Endothelial cell of umbilical vein (primary cell): ENCODE results near the gene TENT5C. TPM values are rescaled to one million over a fixed set of nuclear protein-coding genes. Genes with fewer than 3 reads are reported as not detected.

ENCODE experiments used
- BruUV-seq: library from RNA; stranded (reverse); fragments of 400-500 nt; replicated peaks from 2 replicates; lab custom pipeline; 2021; lab: Mats Ljungman, UMichigan
- CTCF ChIA-PET: fragments of 300-600, 350-600 bp; sonication (Branson Sonifier 250); formaldehyde crosslinking; loops from one replicate; lab custom pipeline; 2021; ENCODE audit warnings: antibody characterized with exemption, inconsistent platforms; lab: Charles Lee
- POLR2A ChIA-PET: fragments of 300-600, 350-600 bp; sonication (Branson Sonifier 250); formaldehyde crosslinking; loops from one replicate; lab custom pipeline; 2021; ENCODE audit warnings: antibody characterized with exemption, inconsistent platforms; lab: Charles Lee
- DNase-seq: peaks from one replicate; pipeline ENCODE4 v3.0.0-alpha.2; 2011; ENCODE audit warnings: low read depth, low spot score
- FAIRE-seq: peaks from 2 replicates; lab custom pipeline; 2011; peaks lifted over from hg19 to GRCh38; lab: Jason Lieb, UNC
- H2AFZ ChIP-seq: 2 replicates; pipeline ENCODE4 v1.6.0; 2012; ENCODE audit warnings: low read depth, low read length, control low read depth, inconsistent platforms
- H3K27ac ChIP-seq: 2 replicates; pipeline ENCODE4 v1.5.1; 2011; ENCODE audit warnings: low read depth, mild to moderate bottlenecking, control low read depth, low read length, moderate library complexity; ENCODE audit not compliant: insufficient read depth
- H3K27me3 ChIP-seq, 2 experiments: 2 replicates each; pipeline versions ENCODE4 v1.6.0 to v1.6.1; 2011; ENCODE audit warnings: low read length in 2 of 2, mixed read lengths in 1 of 2; ENCODE audit not compliant: control insufficient read depth in 2 of 2, insufficient read depth in 2 of 2
- H3K36me3 ChIP-seq, 2 experiments: 2 replicates in 1 of 2; 3 replicates in 1 of 2; pipeline ENCODE4 v1.5.1; 2011; ENCODE audit warnings: low read length in 2 of 2, mild to moderate bottlenecking in 1 of 2, moderate library complexity in 1 of 2; ENCODE audit not compliant: control insufficient read depth in 2 of 2, insufficient read depth in 2 of 2; ENCODE audit errors: extremely low read depth in 1 of 2
- H3K4me1 ChIP-seq: 3 replicates; pipeline ENCODE4 v1.5.1; 2011; ENCODE audit warnings: mild to moderate bottlenecking, low read length; ENCODE audit not compliant: control insufficient read depth, insufficient read depth; ENCODE audit errors: extremely low read depth
- H3K4me2 ChIP-seq: 2 replicates; pipeline ENCODE4 v1.6.1; 2011; ENCODE audit warnings: low read length, control low read depth, mixed read lengths; ENCODE audit not compliant: insufficient read depth
- H3K4me3 ChIP-seq, 3 experiments: fragments of 200-600 bp in 1 of 3; sonication (generic), shearing (Covaris generic) in 1 of 3; replicated peaks in 1 of 3; 2 replicates each; pipeline ENCODE4 v1.5.1; 2011 to 2016; ENCODE audit warnings: control low read depth in 3 of 3, low read length in 3 of 3, mild to moderate bottlenecking in 2 of 3, inconsistent platforms in 1 of 3, low read depth in 1 of 3, moderate library complexity in 1 of 3; ENCODE audit not compliant: insufficient read depth in 1 of 3
- H3K79me2 ChIP-seq: 2 replicates; pipeline ENCODE4 v1.6.0; 2012; ENCODE audit warnings: low read length, inconsistent platforms; ENCODE audit not compliant: control insufficient read depth, insufficient read depth
- H3K9ac ChIP-seq: replicated peaks from 2 replicates; pipeline ENCODE3; 2011; ENCODE audit warnings: low read length, control low read depth; ENCODE audit not compliant: insufficient read depth; ENCODE audit errors: extremely low read depth
- H3K9me1 ChIP-seq: replicated peaks from 3 replicates; pipeline ENCODE4 v1.6.0; 2011; ENCODE audit warnings: mild to moderate bottlenecking, low read length; ENCODE audit not compliant: control insufficient read depth, insufficient read depth; ENCODE audit errors: extremely low read depth
- H3K9me3 ChIP-seq: replicated peaks from 2 replicates; pipeline ENCODE4 v1.5.1; 2012; ENCODE audit warnings: low read length, inconsistent platforms; ENCODE audit not compliant: control insufficient read depth, insufficient read depth
- H4K20me1 ChIP-seq: replicated peaks from 2 replicates; pipeline ENCODE3; 2011; ENCODE audit warnings: mild to moderate bottlenecking, low read length; ENCODE audit not compliant: control insufficient read depth, insufficient read depth; ENCODE audit errors: extremely low read depth
- CTCF ChIP-seq, 2 donors: IDR thresholded peaks; 1 replicate in 1 of 2; 2 replicates in 1 of 2; pipeline ENCODE4 v1.5.1; 2011; ENCODE audit warnings: low read length in 2 of 2, mild to moderate bottlenecking in 2 of 2, moderate library complexity in 2 of 2, control low read depth in 1 of 2, inconsistent platforms in 1 of 2, low read depth in 1 of 2; ENCODE audit not compliant: insufficient read depth in 1 of 2; ENCODE audit errors: extremely low read depth in 1 of 2
- EZH2 ChIP-seq: IDR thresholded peaks from 2 replicates; pipeline ENCODE4 v1.6.1; 2012; ENCODE audit warnings: borderline replicate concordance, low read depth, mild to moderate bottlenecking, moderate library complexity, low read length, inconsistent platforms; ENCODE audit not compliant: severe bottlenecking
- FOS ChIP-seq: IDR thresholded peaks from 2 replicates; pipeline ENCODE4 v1.6.1; 2011; ENCODE audit warnings: mild to moderate bottlenecking, low read length, moderate library complexity, borderline replicate concordance; ENCODE audit not compliant: insufficient read depth
- GATA2 ChIP-seq: IDR thresholded peaks from 2 replicates; pipeline ENCODE4 v1.7.0; 2011; ENCODE audit warnings: low read depth, mild to moderate bottlenecking, moderate library complexity, mixed read lengths, low read length; ENCODE audit not compliant: insufficient read length, insufficient read depth
- JUN ChIP-seq: IDR thresholded peaks from 2 replicates; pipeline ENCODE4 v1.6.1; 2011; ENCODE audit warnings: borderline replicate concordance, low read depth; ENCODE audit not compliant: insufficient read length, insufficient read depth
- MAX ChIP-seq: IDR thresholded peaks from 2 replicates; pipeline ENCODE4 v1.6.1; 2011; ENCODE audit not compliant: insufficient read depth, insufficient read length
- MYC ChIP-seq: IDR thresholded peaks from one replicate; pipeline ENCODE4 v1.6.1; 2011; ENCODE audit warnings: mild to moderate bottlenecking, low read depth, low read length
- POLR2A ChIP-seq: IDR thresholded peaks from 2 replicates; pipeline ENCODE4 v1.6.1; 2012; ENCODE audit warnings: low read depth, mild to moderate bottlenecking, control low read depth, low read length
- POLR2AphosphoS5 ChIP-seq: IDR thresholded peaks from 2 replicates; pipeline ENCODE4 v1.6.1; 2012; ENCODE audit warnings: low read depth, mild to moderate bottlenecking, control low read depth, low read length, moderate library complexity; ENCODE audit not compliant: insufficient read depth
- dilution Hi-C: fragments of 300-500 bp; cut with MboI; formaldehyde crosslinking; loops from one replicate; pipeline ENCODE4 v1.15.0; 2019; ENCODE audit warnings: low sequenced_read_pairs; ENCODE audit not compliant: extremely low pct_ligation_motif_present
- intact Hi-C: fragments of 100-400 bp; cut with micrococcal nuclease; formaldehyde crosslinking; loops from one replicate; pipeline ENCODE4 v1.10.0; 2022
- polyA plus RNA-seq, 4 experiments: library from polyadenylated mRNA; depleted of rRNA in 3 of 4; stranded (reverse) in 3 of 4; unstranded in 1 of 4; fragments of >200 nt; gene quantifications; 2 replicates each; pipeline versions ENCODE4 v1.2.1 to v1.2.3, GENCODE V29; 2011 to 2012; ENCODE audit warnings: missing spikeins in 1 of 4
- total RNA-seq: library from RNA; stranded (reverse); gene quantifications from 2 replicates; pipeline ENCODE4 v1.2.3, GENCODE V29; 2021

TENT5C gene
- total and polyA plus RNA-seq, 2 donors (not counting 3 experiments of a cell fraction or from before 2014, with no cell fraction given), result 0.06 to 0.22 TPM

DNA sequence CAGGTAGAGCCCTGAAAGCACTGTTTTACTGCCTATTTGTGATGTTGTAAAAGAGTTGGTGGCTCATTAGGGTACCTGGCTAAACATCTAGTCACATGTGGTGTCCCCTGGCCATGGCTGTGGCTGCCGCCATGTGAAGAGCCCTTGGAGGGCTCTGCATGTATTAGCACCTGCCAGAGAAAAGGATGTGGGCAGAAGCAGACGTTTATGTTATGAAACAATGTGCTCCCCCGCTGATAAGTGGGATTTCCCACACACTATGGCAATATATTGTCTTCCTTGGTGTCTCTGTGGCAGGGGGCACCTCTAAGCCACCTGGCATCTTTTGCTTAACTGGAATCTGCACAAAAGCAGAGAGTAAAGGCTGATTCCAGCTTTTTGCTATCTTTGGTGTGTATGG is 9.6 kb downstream of the TENT5C start:
- H3K4me3 ChIP-seq, result no peak overlapping the region
- FAIRE-seq, result no peak
- H3K4me2 ChIP-seq, result no peak overlapping the region
- H4K20me1 ChIP-seq, result no peaks in the 10 kb centered on the region
- no peak overlapping the region for H2AFZ ChIP-seq
- intact Hi-C loops (no loop called here), dilution Hi-C loops (no loop called here)
- BruUV-seq, result no TSS peak
- H3K9me3 ChIP-seq, result no peaks in the 10 kb centered on the region
- H3K36me3 ChIP-seq, result no peaks in the 10 kb centered on the region
- no peak overlapping the region for H3K27ac ChIP-seq
- no peak overlapping the region for H3K9ac ChIP-seq
- TF ChIP-seq FOS, result no peak
- no peak for TF ChIP-seq MAX
- TF ChIP-seq MYC, result no peak
- no peak for TF ChIP-seq POLR2A
- no peak for TF ChIP-seq JUN
- no peak for TF ChIP-seq POLR2AphosphoS5
- no peak for TF ChIP-seq CTCF (IDR thresholded peaks at IDR 0.05; ENCODE audit: extremely low read depth in 1 of 2, insufficient read depth in 1 of 2, low read depth in 1 of 2, low read length in 2 of 2)
- TF ChIP-seq EZH2, result no peak
- TF ChIP-seq GATA2, result no peak
- H3K4me1 ChIP-seq, result no peaks in the 10 kb centered on the region
- H3K27me3 ChIP-seq, result peaks cover 5 to 8% of the 10 kb centered on the region in 2 experiments
- CTCF ChIA-PET, result no interaction called here
- H3K79me2 ChIP-seq, result no peaks in the 10 kb centered on the region
- no peak for DNase-seq
- H3K9me1 ChIP-seq, result no peaks in the 10 kb centered on the region
- POLR2A ChIA-PET, result no interaction called here
